Astrocyte of the cerebellum (primary cell): ENCODE data around the gene DDX3Y.

Experiments
- DNase-seq: peaks from one replicate; pipeline ENCODE4 v3.0.0-alpha.2; 2011; ENCODE audit warnings: low read depth
- H3K4me3 ChIP-seq: 2 replicates; pipeline ENCODE4 v1.5.1; 2011; ENCODE audit warnings: mild to moderate bottlenecking, low read depth, low read length, moderate library complexity
- in situ Hi-C: cut with HindIII; loops from 2 replicates; pipeline ENCODE4 v1.10.0; 2017; ENCODE audit warnings: low sequenced_read_pairs
- TF ChIP-seq, protein P1 (sequence below): IDR thresholded peaks from 2 replicates; pipeline ENCODE4 v1.5.1; 2012; ENCODE audit warnings: low read length, low read depth, moderate library complexity, mild to moderate bottlenecking; ENCODE audit errors: missing control alignments

Gene DDX3Y

DNA sequence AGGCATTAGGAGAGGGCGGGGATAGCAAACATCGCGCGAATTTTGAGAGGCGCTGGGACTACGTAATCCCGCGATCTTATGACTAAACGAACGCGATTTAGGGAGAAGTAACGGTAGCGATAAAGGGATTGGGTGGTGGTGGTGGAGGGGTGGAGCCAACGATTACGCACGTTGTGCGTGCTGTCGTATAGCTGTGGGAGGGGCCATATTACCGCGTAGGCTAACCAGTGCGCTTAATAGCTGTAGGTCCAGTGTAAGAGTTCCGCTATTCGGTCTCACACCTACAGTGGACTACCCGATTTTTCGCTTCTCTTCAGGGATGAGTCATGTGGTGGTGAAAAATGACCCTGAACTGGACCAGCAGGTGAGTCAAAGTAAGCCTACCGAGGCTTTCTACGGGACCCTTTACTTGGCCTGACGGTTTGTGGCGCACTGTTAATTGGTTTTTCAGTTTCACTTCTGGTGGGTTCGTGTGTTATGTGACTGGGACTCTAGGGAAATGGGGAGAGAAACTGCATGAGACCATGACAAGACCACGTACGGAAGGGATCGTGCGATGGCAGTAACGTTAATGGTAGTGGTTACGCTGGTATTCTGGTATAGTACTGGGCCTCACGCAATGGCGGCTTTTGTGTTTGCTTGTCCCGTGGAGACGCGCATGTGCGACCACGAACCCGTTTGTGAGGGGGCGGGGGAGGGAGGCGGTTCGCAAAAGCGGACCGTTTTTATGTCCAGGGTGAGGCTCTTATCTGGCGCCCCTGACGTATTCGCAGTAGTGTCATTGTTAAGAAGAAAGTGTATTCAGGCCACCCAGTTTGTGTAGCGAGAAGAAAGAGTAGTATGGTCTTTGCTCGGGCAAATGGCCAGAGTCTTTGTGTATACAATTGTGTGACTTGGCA lies at the start of gene DDX3Y:
TSS of gene DDX3Y (plus strand) at position 251 of the 899 bp plus-strand sequence. CDS start at position 320, 69 bp downstream.
- in situ Hi-C loops = no loop called here
- no peak within 1 kb of the TSS for H3K4me3 ChIP-seq
- DNase-seq = no peak
- TF ChIP-seq, protein P1, sequence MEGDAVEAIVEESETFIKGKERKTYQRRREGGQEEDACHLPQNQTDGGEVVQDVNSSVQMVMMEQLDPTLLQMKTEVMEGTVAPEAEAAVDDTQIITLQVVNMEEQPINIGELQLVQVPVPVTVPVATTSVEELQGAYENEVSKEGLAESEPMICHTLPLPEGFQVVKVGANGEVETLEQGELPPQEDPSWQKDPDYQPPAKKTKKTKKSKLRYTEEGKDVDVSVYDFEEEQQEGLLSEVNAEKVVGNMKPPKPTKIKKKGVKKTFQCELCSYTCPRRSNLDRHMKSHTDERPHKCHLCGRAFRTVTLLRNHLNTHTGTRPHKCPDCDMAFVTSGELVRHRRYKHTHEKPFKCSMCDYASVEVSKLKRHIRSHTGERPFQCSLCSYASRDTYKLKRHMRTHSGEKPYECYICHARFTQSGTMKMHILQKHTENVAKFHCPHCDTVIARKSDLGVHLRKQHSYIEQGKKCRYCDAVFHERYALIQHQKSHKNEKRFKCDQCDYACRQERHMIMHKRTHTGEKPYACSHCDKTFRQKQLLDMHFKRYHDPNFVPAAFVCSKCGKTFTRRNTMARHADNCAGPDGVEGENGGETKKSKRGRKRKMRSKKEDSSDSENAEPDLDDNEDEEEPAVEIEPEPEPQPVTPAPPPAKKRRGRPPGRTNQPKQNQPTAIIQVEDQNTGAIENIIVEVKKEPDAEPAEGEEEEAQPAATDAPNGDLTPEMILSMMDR = no peak

DNA sequence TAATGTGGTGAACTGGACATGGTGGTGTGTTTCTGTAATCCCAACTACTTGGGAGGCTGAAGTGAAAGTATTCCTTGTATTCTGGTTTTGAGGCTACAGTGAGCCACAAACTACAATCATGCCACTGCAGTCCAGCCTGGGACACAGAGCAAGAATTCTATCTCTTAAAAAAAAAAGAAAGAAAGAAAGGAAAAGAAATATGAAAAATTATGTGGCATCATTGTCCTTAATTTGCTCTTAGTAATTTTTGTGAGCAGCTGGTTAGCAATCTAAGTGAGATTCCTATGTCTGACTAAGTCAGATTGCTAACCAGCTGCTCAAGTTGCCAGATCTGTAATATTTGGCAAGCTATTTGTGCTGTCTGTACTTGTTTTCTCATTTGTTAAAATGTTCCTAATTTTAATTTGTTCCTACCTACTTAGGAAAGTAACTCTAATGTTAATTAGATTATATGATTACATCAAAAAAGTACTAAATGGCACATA lies 48.8 kb upstream of the DDX3Y start:
- in situ Hi-C loops = no loop called here
- TF ChIP-seq, protein P1 = no peak
- no peak for DNase-seq
- no peak overlapping the region for H3K4me3 ChIP-seq

DNA sequence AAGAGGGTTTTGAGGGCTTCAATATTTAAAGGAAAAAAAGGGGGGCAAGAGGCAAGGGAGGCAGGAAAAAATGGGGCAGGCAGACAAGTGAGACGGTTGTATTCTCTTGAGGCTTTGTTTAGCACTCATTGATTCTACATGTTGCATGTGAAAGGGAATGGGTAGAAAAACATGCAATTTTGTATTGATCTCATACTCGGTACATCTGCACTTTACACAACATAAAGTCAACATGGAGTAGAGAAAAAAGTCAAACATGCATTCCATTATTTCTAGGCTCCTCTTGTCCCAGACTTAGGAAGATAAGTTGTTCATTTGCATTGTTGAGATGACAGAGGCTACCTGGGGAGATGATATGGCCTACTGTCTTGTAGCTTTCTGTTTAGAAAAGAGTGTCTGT lies 36.7 kb upstream of the DDX3Y start:
- H3K4me3 ChIP-seq = no peak overlapping the region
- in situ Hi-C loops = no loop called here
- no peak for DNase-seq
- TF ChIP-seq, protein P1 = no peak

DNA sequence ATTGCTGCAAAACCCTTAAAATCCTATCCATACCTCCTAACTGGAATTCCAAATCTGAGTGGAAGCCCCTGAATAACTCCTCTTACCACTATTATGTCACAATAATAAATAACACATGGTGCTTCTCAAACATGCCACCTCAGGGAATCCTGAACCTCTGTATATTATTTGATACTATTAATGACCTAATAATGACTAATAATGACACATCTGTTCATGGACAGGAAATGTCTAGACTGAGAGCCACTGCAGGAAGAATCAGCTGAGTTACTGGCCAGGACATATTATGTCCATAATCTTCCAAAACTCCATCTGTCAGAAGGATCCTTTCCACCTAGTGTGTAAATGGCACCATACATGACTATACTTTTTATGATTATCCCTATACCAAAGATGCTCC lies 7.7 kb upstream of the DDX3Y start:
- TF ChIP-seq, protein P1 = no peak
- in situ Hi-C loops = no loop called here
- DNase-seq = no peak
- H3K4me3 ChIP-seq = no peak overlapping the region

DNA sequence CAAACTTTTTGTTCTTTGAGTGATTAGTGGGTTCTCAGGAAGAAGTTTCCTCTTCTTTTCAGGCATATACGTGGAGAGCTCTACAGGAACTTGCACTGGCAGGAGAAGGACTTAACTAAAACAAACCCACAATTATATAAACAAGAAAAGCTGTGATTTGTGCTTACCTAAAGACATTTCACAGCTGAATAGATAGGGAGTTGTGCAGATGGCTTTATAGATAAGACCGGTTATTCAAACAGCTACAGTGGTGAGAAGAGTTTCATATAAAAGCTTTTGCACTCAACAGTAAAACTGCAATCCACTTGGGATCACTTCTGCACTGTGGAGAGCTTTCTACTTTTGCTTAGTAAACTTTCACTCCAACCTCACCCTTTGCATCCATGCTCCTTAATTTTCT lies 6.1 kb upstream of the DDX3Y start:
- H3K4me3 ChIP-seq = no peak overlapping the region
- in situ Hi-C loops = no loop called here
- no peak for DNase-seq
- TF ChIP-seq, protein P1 = no peak

DNA sequence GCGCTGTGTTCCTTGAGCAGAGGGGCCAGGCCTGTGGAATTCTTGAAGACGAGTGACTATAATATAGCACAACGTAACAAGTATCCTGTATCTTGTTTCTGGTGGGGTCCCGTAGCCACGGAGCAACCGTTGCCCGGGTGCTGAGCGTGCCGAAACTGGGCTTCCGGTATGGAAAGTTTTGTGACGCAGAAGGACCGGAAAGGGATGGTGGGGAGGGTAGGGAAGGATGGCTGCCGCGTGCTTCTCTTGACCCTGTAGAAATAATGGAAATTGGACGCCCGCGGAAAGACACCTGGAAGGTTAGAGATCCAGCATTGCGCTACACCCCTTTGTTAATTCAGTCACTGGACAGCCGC lies 827 bp downstream of the DDX3Y start:
- TF ChIP-seq, protein P1 = no peak
- in situ Hi-C loops = no loop called here
- H3K4me3 ChIP-seq = no peak overlapping the region
- DNase-seq = no peak
